ENCODE results near the gene C2CD2. TPM values are rescaled to one million over a fixed set of nuclear protein-coding genes. Genes with fewer than 3 reads are reported as not detected.
A peak's percentile ranks its signal among the peaks of the same experiment; 100 is the strongest.

C2CD2 gene
- total and polyA plus RNA-seq, 10 of the 15 experiments (the other 5 are each of a cell fraction or from before 2014, with no cell fraction given): 2.2 to 30.9 (median 9.9) TPM

GRCh38 chr21:41899426-41900202, 54.2 kb downstream of the C2CD2 start:
- in situ Hi-C loops (cut with MboI) (no loop called here), intact Hi-C loops (cut with micrococcal nuclease; ENCODE audit: unreplicated experiment) (loop anchor here (5.0 kb wide), 1 partner anchor 218 kb away; no protein-coding TSS in a partner anchor)
- WGBS (ENCODE audit: insufficient coverage, insufficient replicate concordance, low lambda C conversion rate, missing lambda C conversion rate): 73% methylated on average over 25 of the region's 25 CpGs
- Histone ChIP-seq H4K20me1 (ENCODE audit: control insufficient read depth, insufficient read depth) (no peaks in the 10 kb centered on the region), H3K27ac (ENCODE audit: control insufficient read depth, insufficient read depth) (no peak overlapping the region), H3K27me3 (replicated peaks in 1 of 2; ENCODE audit: control insufficient read depth in 2 of 2, insufficient read depth in 2 of 2, low read length in 1 of 2) (no peaks in the 10 kb centered on the region), H3K79me2 (ENCODE audit: control insufficient read depth, insufficient read depth, low read length) (no peaks in the 10 kb centered on the region), H3K36me3 (ENCODE audit: control insufficient read depth in 2 of 2, insufficient read depth in 2 of 2, low read length in 1 of 2) (peaks cover 3 to 8% of the 10 kb centered on the region in 2 experiments), H3K4me2 (ENCODE audit: control insufficient read depth, insufficient read depth) (no peak overlapping the region), H2AFZ (ENCODE audit: control insufficient read depth, low read depth, low read length) (no peak overlapping the region), H3K4me3 (no peak overlapping the region), H3K9me3 (replicated peaks; ENCODE audit: control insufficient read depth, insufficient read depth, low read length) (no peaks in the 10 kb centered on the region), H3K9ac (ENCODE audit: control insufficient read depth, insufficient read depth, low read length) (no peak overlapping the region), H3K4me1 (ENCODE audit: control insufficient read depth, insufficient read depth, low read length) (peaks cover 11% of the 10 kb centered on the region)
- RAD21 ChIA-PET (ENCODE audit: unreplicated experiment): interaction anchor here (0.5 kb wide), 1 partner anchor 83 kb away, joined by 3 read pairs; no protein-coding TSS in a partner anchor
- BruUV-seq (replicated peaks): no TSS peak
- CTCF ChIA-PET: no interaction called here
- POLR2A ChIA-PET: interaction anchor here (0.7 kb wide), 2 partner anchors 20 to 1690 kb away, joined by 6 to 7 read pairs; partner anchors contain the start of gene PRDM15
- SMC1A ChIA-PET (ENCODE audit: uncharacterized antibody, unreplicated experiment): interaction anchor here (1.0 to 1.4 kb wide), 2 partner anchors 22 to 83 kb away, joined by 3 read pairs; no protein-coding TSS in a partner anchor
- DNase-seq (ENCODE audit: low read depth, low spot score) (no peak), ATAC-seq (peak; percentile 52), FAIRE-seq (no peak)
- TF ChIP-seq SP1 (IDR thresholded peaks at IDR 0.05; ENCODE audit: low read depth, low read length): no peak
- TF ChIP-seq JUNB (IDR thresholded peaks at IDR 0.05): no peak
- no peak for TF ChIP-seq EZH2 (IDR thresholded peaks at IDR 0.05; ENCODE audit: borderline replicate concordance, control insufficient read depth, low read depth, low read length)
- 0 out of 2 replicates have a peak, but pooled peaks have one; percentile 7 for TF ChIP-seq RUNX3 (IDR thresholded peaks at IDR 0.05; ENCODE audit: low read length)

- no peak for DNase-seq (ENCODE audit: low read depth, low spot score)
- ChIA-PET SMC1A (ENCODE audit: uncharacterized antibody, unreplicated experiment) (interaction anchor here (1.0 to 1.4 kb wide), 2 partner anchors 21 to 82 kb away, joined by 3 read pairs; no protein-coding TSS in a partner anchor), CTCF (no interaction called here), RAD21 (ENCODE audit: unreplicated experiment) (interaction anchor here (0.5 kb wide), 1 partner anchor 83 kb away, joined by 3 read pairs; no protein-coding TSS in a partner anchor), POLR2A (interaction anchor here (0.7 kb wide), 2 partner anchors 20 to 1691 kb away, joined by 6 to 7 read pairs; partner anchors contain the start of gene PRDM15)
- FAIRE-seq: no peak
- Histone ChIP-seq H3K4me1 (ENCODE audit: control insufficient read depth, insufficient read depth, low read length) (peaks cover 11% of the 10 kb centered on the region), H3K36me3 (ENCODE audit: control insufficient read depth in 2 of 2, insufficient read depth in 2 of 2, low read length in 1 of 2) (peaks cover 3 to 9% of the 10 kb centered on the region in 2 experiments), H4K20me1 (ENCODE audit: control insufficient read depth, insufficient read depth) (no peaks in the 10 kb centered on the region), H3K9ac (ENCODE audit: control insufficient read depth, insufficient read depth, low read length) (no peak overlapping the region), H3K9me3 (replicated peaks; ENCODE audit: control insufficient read depth, insufficient read depth, low read length) (no peaks in the 10 kb centered on the region), H3K4me2 (ENCODE audit: control insufficient read depth, insufficient read depth) (no peak overlapping the region), H2AFZ (ENCODE audit: control insufficient read depth, low read depth, low read length) (no peak overlapping the region), H3K79me2 (ENCODE audit: control insufficient read depth, insufficient read depth, low read length) (no peaks in the 10 kb centered on the region), H3K27ac (ENCODE audit: control insufficient read depth, insufficient read depth) (no peak overlapping the region), H3K27me3 (replicated peaks in 1 of 2; ENCODE audit: control insufficient read depth in 2 of 2, insufficient read depth in 2 of 2, low read length in 1 of 2) (no peaks in the 10 kb centered on the region), H3K4me3 (no peak overlapping the region)
- ATAC-seq: no peak
- BruUV-seq (replicated peaks): no TSS peak
- WGBS (ENCODE audit: insufficient coverage, insufficient replicate concordance, low lambda C conversion rate, missing lambda C conversion rate): 96% methylated on average over 14 of the region's 17 CpGs
- in situ Hi-C loops (cut with MboI): no loop called here
- intact Hi-C loops (cut with micrococcal nuclease; ENCODE audit: unreplicated experiment): no loop called here
- TF ChIP-seq E2F8 (IDR thresholded peaks at IDR 0.05; ENCODE audit: low read depth, partially characterized antibody): no peak
- no peak for TF ChIP-seq MTA3 (IDR thresholded peaks at IDR 0.05; ENCODE audit: borderline replicate concordance, low read length)
- TF ChIP-seq, protein P1, sequence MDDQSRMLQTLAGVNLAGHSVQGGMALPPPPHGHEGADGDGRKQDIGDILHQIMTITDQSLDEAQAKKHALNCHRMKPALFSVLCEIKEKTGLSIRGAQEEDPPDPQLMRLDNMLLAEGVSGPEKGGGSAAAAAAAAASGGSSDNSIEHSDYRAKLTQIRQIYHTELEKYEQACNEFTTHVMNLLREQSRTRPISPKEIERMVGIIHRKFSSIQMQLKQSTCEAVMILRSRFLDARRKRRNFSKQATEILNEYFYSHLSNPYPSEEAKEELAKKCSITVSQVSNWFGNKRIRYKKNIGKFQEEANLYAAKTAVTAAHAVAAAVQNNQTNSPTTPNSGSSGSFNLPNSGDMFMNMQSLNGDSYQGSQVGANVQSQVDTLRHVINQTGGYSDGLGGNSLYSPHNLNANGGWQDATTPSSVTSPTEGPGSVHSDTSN (IDR thresholded peaks at IDR 0.05; ENCODE audit: insufficient replicate concordance, low read depth, low read length): no peak
- no peak for TF ChIP-seq POLR2A (IDR thresholded peaks at IDR 0.05; ENCODE audit: low read depth, low read length)
- no peak for TF ChIP-seq ZBTB33 (IDR thresholded peaks at IDR 0.05)
These were observed 54.8 kb downstream of the C2CD2 start for GRCh38 chr21:41898998-41899397.

Data from GM12878 (cell line).